ENCODE data around the gene MRPL21.
"Not testable (repeated sequence)": the region's sequence is repeated elsewhere in the genome, so short reads cannot be mapped to it uniquely, and the experiment has no call there.

The MRPL21 gene

DNA sequence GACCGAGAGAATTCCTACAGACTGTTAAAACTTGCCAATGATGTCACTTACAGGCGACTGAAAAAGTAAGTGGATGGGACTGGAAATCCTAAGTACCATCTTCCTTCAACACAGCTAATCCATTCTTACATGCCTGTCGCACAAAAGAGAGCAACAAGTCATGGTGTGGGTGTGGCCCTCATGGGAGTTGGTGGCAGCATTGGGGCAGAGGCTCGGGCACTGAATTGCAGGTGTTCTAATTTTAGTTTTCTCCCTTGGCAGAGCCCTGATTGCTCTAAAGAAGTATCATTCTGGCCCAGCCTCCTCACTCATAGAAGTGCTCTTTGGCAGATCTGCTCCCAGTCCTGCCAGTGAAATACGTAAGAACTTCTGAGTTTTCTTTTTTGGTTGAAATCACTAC lies 4.6 kb upstream of the MRPL21 start:
- no peak for DNase-seq

DNA sequence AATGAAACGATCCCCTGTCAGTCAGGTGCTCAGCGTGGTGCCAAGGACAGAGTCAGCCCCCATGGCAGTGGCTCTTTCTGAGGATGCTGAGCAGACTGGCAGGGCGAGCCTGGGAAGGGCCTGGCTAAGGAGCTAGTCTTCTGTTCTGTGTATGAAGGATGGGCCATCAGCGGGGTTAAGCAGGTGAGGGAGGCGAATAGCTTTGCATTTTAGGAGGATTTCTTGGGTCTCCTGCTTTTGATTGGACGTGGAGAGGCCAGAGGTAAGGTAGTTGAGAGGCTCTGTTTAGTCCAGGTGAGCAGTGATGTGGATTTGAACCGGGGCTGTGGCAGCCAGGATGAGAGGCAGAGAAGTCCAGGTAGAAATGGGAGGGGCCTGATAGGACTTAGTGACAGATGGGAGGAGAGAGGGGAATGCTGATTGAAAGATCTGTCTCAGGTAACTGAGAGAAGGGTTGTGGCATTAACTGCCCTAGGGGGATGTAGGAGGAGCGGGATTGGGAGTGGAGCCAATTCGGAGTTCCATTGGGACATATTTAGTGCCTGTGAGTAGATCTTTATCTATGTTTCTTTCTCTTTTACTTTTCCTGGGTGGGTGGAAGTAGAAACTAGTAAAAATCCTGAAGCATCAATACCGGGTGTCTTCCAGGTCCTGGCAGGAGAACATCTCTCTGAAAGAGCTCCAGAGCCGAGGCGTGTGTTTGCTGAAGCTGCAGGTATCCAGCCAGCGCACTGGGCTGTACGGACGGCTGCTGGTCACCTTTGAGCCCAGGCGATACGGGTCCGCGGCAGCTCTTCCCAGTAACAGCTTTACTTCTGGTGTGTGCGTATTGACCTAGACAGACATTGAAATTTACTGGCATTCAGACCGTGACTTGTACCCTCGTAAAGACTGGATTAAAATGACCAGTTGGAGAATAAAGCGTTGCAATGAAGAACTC lies 2.1 kb upstream of the MRPL21 start:
- no peak for DNase-seq

DNA sequence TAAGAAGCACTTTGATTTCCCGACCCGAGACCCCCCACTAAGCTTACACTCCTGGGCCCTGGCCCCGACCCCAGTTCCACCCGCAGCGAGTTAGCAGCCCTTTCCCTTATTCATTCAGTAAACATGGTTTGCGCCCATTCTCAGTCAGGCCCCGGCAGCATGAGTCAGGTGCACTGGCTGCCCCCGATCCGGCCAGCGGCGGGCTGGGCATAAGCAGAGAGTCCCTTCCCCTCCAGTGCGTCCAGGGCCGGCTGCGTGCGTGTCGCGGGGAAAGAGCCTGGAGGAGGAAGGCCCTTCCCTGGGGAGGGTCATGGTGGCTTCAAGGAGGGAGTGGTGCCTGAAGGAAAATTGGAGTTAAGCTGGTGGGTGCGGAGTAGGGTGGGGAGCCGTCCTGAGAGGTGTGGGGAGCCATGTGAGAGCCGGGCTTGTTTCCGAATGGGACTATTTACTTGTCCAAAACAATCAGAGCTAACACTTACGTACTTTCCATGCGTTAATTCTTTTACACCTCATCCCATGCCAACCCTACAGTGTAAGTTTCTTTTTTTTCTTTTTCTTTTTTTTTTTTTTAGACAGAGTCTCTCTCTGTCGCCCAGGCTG lies 716 bp upstream of the MRPL21 start:
- DNase-seq, result no peak

DNA sequence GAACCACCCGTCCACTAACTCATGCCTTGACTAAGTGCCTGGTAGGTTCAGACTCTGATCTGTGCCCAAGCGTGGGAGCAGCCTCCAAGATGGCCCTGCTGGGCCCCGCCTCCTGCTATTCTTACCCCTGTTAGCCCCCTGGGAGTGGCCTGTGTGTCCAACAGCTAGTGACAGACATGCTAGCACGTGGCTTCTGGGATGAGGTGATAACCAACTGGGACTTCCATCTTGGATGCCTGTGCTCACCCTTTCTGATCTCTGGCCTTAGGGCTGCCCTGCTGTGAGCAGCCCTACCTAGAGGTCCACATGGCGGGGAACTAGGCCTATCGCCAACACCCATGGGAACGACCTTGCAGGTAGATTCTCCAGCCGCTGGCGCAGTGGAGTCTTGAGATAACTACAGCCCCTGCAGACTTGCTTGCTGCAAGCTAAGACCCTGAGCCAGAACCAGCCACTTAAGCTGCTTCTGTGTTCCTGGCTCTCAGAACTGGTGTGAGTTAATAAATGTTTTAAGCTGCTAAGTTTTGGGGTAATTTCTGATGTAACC lies 2.7 kb downstream of the MRPL21 start:
- DNase-seq, result no peak

DNA sequence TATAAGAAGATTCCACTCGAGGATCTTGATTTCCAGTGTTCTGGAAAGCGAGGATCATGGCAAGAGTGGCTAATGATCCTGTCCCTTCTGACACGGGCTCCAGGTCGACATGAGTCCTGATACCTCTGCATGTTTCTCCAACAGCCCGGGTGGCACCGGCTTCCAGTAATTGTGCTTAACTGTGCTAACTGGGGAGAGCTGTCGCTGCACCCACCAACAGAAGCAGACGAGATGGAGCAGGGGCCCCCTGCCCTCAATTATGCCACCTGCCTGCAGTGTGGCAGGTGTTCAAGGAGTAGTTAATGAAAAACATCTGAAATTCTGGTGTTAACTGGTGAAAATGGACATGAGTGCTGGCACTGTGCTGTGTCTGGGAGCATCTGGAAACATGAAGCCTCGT lies 6.2 kb downstream of the MRPL21 start:
- no peak for DNase-seq

DNA sequence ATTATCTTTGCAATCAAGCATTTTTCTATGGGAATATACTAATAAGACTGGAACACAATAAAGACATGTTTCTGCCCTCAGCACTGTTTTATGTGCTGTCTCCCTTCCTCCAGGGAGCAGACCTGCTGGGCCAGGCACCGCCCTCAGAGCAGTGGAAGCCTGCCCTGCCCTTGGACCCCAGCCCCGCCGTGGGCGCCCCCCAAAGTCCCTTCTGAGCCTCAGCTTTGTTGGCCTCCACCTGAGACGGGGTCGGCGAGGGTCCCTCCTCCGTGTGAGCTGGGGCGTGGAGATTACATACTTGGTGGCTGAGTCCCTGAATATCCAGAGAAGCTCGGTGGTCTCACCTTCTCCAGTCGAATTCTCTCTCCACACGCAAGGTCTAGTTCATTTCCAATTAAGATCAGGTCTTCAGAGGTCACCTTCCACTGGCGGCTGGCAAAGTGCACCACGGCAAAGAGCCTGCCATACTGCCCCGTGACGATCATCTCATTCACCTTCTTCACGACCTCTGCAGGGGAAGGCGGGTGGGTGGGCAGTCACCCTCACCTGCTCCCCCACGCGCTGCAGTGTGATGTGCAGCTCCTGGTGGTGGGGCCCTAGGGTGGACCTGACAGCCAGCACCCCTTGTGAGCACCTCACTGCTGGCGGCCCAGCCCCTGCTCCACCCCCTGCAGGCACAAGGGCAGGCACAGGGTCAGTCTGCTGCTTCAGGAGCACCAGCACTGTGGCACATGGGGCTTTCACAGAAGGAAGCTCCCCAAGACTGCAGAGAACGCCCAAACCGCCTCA lies 7.3 kb downstream of the MRPL21 start:
- no peak for DNase-seq

DNA sequence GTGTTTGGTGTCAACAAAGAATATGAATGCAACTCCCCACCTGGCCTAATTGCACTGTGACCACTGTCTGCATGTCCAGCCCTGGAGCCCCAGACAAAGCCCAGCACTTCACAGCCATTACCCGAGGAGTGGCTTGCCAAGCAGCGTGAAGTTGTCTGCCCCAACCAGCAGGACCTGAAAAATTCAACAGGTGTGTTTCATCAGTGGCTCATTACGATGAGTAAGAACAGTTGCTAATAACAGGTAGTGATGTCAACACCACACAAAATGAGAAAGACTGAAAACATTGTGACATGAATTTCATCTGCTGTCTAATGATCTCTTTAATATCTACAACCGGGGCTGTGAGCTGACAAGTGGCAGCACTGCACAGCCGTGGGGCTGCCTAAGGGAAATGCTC lies 10.3 kb downstream of the MRPL21 start:
- DNase-seq, result no peak

DNA sequence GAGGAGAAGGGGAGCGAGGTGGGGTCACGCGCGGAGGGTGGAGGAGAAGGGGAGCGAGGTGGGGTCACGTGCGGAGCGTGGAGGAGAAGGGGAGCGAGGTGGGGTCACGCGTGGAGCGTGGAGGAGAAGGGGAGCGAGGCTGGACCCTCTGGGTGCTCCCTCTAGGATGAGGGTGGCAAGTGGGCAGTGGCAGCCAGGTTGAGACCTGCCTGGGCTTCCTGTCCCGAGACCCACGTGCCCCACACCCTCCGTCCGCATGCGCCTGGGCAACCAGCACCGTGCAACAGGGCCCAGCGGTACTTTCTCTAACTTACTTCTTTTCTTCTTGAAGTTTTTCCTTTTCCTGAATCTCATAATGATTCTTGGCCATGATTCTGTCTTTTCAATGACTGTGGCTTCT lies 11.1 kb downstream of the MRPL21 start:
- DNase-seq, result no peak

DNA sequence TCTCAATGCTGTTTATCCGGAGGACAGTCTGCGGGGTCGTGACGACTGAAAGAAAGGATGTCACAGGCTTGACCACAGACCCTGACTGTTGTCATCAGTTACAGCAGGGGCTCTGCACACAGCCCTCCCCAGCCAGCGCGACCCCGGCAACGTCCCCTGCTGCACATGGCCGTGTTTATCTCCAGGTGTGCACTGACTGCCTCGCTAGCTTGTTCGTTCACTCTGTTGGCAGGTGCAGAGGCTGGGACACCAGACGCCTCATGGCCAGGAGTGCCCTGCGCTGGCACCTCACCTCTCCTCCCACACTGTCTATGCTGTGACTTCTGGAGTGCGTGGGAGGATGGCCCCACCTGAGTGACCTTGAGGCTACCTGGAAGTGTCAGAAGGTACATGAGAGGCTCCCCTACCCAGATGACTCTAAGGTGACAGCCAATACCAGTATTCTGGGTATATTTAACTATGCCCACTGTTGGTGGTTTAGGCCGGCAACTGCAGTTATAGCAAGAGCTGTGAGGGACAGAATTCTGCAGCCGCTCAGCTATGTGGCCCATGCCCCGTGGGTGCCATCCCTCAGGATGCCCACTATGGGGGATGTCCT lies 12.2 kb downstream of the MRPL21 start:
- DNase-seq, result no peak

DNA sequence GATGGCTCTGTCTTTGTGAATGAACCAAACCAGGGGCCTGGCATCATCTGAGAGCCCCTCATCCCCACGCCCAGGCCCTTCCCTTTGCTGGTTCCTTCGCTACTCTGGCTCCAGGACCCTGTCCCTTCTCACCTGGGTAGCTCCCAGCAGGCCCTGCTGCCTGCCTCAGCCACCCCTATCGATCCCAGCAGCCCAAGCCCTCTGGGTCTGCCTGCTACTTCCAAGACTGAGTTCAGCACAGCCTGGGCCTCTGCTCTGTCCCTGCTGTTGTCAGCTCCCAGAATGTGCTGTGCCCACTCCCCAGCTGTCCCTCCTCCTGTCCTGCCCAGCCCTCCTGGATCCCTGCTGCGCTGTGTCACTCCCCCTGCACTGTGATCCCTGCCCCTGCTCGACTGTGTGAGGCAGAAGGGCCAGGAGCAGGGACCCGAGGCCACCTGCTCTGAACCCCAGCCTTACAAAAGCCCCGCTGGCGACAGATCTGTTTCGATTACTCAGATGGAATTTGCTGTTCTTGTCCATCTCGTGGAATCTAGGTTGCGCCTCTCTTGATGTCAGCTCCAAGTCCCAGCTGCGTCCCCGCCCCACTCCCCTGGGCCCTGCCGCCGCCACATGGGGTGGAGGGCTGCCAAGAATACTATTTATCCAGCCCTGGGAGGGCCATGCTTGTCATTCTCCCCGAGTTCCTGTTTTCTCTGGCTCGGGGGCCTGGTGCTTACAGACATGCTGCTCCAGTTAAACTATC lies 13.0 kb downstream of the MRPL21 start:
- peak in 1 of 2 experiments; percentile 47 for DNase-seq

DNA sequence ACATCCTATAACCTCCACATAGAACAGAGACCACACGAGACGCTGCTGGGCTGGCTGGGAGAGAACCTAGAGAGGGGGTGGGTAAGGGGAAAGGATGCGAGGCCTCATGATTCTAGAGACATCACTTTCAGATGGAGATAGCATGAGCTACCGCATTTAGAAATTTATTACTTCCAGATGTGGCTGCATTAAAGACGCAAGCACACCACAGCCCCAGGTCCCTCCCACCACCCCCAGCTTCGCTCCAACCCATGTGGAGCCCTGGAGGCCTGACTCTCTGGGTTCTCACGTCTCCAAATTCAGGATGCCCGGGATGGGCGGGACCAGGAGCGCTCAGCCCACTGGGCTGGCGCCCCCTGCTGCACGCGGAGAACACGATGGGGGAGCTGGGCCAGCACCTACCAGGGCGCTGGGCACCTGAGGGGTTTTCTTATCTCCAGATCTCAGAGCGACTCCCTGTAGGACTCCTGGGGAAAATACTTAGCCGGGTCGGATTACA lies 13.6 kb downstream of the MRPL21 start:
- DNase-seq, result no peak

DNA sequence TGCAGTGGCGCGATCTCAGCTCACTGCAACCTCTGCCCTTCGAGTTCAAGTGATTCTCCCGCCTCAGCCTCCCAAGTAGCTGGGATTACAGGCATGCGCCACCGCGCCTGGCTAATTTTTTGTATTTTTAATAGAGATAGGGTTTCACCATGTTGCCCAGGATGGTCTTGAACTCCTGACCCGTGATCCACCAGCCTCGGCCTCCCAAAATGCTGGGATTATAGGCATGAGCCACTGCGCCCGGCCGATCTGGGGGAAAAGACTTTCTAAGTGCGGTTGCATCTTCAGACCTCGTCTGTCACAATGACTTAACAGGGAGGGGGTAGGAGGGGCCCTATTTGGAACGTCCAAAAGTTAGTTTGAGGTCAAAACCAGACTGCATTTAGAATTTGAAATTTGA lies 18.8 kb downstream of the MRPL21 start:
- not testable (repeated sequence) for DNase-seq

DNA sequence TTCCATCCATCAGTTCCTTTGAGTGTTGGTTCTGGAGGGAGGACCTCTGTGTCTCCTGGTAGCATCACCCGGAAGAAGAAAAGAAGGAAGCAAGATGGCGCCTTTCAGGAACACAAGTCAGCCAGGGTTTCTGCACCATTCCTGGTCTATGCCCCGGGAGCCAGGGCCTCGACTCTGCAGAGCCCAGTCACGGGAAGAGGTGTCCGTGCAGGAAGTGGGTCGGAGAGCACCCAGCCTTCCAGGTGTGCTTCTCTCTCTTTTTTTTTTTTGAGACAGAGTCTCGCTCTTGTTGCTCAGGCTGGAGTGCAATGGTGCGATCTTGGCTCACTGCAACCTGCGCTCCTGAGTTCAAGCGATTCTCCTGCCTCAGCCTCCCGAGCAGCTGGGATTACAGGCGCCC lies 21.2 kb downstream of the MRPL21 start:
- DNase-seq, result no peak

DNA sequence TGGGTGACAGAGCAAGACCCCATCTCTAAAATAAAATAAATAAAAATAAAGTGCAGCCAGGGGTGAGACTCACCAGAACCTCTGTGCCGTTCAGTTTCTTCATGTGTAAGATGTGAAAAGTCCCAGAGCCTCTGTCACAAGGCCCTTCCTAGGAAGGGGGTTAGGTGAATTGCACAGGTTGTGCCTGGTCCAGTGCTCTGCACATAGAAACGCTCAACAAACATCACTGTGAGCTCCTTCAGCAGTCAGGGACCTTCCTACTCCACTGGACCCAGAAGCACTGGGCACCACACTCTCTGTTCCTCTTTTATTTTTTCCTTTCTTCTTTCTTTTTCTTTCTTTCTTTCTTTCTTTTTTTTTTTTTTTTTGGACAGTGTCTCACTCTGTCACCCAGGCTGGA lies 22.3 kb downstream of the MRPL21 start:
- no peak for DNase-seq

DNA sequence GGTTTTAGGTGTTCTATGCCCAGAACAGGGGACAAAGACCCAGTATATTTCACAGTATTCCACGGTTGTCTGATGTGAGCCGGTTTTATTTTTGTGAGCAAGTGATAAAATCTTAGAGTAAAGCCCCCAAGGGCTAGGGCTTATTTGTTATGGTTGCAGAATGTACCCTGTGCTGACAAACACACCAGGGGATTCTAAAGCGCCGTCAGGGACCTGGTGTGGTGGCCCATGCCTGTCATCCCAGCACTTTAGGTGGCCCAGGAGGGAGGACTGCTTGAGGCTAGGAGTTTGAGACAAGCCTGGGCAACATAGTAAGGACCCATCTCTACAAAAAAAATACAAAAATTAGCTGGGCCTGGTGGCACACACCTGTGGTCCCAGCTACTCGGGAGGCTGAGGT lies 22.8 kb downstream of the MRPL21 start:
- no peak for DNase-seq

DNA sequence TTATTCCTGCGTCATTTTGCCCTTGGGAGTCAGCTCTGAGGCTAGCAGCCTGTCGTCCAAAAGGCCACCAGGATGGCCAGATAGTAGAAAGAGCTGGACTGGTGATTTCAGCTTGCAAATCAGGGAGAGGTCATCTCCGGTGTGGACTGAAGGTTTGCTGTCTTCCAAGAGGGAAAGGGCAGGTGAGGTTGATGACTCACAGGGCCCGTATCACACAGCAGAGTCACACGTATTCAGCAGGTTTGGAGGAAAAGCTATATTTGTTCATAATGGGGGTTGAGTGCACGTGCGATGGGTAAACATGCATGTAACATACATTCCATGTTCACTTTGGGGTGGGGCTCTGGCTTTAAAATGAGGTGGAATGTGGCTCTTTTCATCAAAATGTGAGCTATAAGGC lies 25.6 kb downstream of the MRPL21 start:
- no peak for DNase-seq

DNA sequence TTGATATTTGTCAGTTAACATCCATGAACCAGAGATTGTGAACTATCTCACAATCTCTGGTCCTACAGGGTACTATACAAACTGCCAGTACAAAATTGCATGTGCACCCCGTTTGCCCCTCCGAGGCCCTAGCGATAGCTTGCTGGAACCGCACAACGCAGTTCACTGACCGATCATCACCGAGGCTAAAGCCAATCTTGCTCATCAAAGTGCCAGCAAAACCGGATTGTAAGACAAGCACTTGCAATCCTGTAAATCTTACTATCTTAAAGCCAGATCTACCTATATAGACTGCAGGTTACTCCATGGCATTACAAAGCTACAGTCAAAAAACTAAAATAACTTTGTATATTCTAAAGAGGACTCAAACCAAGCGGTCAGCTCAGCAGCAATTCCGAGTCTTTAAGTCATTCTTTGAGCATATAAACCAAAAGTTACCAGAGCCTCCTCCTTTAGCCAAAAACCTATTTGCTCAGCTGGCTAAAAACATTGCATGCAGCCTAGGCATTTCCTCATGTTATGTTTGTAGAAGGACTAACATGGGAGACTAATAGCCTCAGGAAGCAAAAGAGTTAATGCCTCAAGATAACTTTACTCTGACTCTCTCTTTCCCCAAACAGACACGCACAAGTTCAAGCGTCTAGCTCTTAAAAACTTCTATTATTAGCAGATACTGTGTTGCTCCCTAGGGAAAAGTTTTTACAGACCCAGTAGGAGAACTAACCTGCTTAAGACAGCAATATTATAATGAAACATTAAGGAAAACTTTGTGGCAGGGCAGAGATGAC lies 31.2 kb downstream of the MRPL21 start:
- DNase-seq, result no peak

DNA sequence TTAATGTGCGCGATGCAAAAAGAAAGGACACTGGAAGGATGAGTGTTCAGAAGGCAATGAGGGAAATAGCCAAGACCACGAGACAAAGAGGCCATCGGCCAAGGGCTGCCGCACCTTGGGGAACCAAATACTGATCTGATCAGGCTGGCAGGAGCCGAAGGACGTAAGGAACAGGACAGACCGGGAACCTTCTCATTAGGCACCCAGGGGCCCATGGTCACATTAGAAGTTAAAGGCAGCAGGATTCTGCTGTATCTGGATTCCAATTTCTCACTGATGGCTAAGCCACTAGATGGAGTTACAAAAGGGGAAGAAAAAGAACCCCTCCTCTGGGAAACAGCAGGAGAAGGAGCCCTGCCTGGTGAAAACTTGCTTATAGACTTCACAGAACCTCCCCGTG lies 33.2 kb downstream of the MRPL21 start:
- DNase-seq, result no peak

DNA sequence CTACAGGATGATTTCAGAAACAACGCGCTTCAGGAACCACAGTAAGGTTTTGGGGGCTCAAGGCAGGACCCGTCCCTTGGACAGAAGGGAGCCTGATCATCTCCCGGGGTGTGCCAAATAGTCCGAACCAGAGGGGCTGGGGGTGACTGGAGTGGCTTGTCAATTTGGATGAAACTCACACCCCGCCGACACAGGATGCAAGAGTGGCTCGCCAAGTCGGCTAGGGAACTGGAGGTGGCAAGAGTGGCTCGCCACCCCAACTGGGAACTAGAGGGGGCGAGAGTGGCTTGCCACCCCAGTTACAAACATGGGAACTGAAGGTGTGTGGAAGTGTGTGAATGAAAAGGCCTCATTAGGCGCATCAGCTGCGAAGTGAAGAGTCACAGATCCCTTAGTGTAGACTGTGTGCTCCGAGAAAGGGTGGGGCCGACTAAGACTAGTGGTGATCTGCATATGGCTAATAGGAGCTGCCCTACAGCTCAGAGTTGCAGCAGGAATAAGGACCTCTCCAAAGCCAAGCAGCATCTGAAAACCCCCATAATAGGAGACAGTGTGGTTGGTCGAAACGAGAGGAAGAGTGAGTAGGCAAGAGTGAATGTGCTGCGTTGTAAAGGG lies 35.3 kb downstream of the MRPL21 start:
- DNase-seq, result no peak

DNA sequence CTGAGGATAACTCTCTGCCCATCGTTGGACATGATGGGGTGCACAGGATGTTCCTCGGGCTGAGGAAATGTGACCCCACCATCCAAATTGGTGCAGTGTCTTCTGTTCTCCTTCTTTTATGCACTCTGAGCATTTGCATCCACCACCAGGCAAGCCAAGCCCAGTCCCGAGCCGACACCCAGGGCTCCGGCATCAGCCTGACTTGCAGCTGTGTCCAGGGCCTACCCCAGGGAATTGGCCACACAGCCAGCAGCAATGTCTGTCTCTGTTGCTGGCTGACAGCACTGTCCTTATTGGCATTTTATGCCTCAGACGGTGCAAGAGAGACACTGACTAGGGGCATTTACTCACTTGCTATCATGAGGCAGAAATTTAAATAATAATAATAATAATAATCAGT lies 36.6 kb downstream of the MRPL21 start:
- no peak for DNase-seq

DNA sequence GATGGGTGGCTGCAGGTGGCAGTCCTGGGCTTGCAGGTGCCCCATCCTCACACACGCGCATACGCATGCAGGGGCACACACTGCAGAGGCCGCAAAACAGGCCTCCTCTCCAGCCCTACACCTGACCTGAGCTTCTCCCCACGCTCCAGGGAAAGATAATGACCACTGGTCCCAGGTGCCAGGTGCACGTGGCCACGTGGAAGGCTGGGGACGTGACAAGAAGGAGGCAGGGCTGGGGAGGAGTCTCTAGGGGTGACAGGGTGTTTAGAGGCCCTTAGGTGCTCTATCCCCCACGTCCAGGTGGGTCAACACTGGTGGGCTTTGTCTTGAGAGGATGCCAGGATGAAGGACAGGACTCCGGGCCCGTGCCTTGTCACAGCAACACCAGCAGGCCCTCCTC lies 38.4 kb downstream of the MRPL21 start:
- no peak for DNase-seq

Data from SHP77 (cell line).